Measurements from ENCODE around the gene STRIP2.
A peak's percentile ranks its signal among the peaks of the same experiment; 100 is the strongest.

STRIP2 gene

GRCh38 chr7:129423700-129424410 lies 10.4 kb upstream of the STRIP2 start:
- ATAC-seq, result peak; percentile 35; the same call in 1 of the 3 replicates
- 0 out of 2 replicates have a peak, but pooled peaks have one; percentile 25 for TF ChIP-seq ISL1 (CRISPR knock-in tag; IDR thresholded peaks at IDR 0.05)
- no peak for TF ChIP-seq BACH2 (CRISPR knock-in tag; IDR thresholded peaks at IDR 0.05; ENCODE audit: borderline replicate concordance)

- TF ChIP-seq OSR1 (CRISPR knock-in tag; IDR thresholded peaks at IDR 0.05) (no peak), ISL1 (CRISPR knock-in tag; IDR thresholded peaks at IDR 0.05) (no peak), SNAI2 (CRISPR knock-in tag; IDR thresholded peaks at IDR 0.05) (no peak), PPARA (CRISPR knock-in tag; IDR thresholded peaks at IDR 0.05; ENCODE audit: borderline replicate concordance) (no peak), ZC3H10 (CRISPR knock-in tag; IDR thresholded peaks at IDR 0.05) (no peak), ZNF565 (CRISPR knock-in tag; conservative IDR thresholded peaks at IDR 0.05; ENCODE audit: low read depth) (no peak), ESRRG (CRISPR knock-in tag; IDR thresholded peaks at IDR 0.05) (no peak), ZNF70 (CRISPR knock-in tag; IDR thresholded peaks at IDR 0.05) (no peak), ZFP30 (CRISPR knock-in tag; IDR thresholded peaks at IDR 0.05) (no peak), TOX (CRISPR knock-in tag; IDR thresholded peaks at IDR 0.05; ENCODE audit: borderline replicate concordance) (no peak), CSDC2 (CRISPR knock-in tag; IDR thresholded peaks at IDR 0.05) (no peak), CREB5 (CRISPR knock-in tag; IDR thresholded peaks at IDR 0.05; ENCODE audit: low read depth) (no peak), ZNF8 (CRISPR knock-in tag; IDR thresholded peaks at IDR 0.05) (no peak), RARB (CRISPR knock-in tag; IDR thresholded peaks at IDR 0.05) (no peak), ARNTL (CRISPR knock-in tag; IDR thresholded peaks at IDR 0.05; ENCODE audit: borderline replicate concordance, low read depth) (no peak), PATZ1 (CRISPR knock-in tag; IDR thresholded peaks at IDR 0.05; ENCODE audit: borderline replicate concordance) (no peak), GLIS3 (CRISPR knock-in tag; IDR thresholded peaks at IDR 0.05) (no peak), TSHZ2 (CRISPR knock-in tag; IDR thresholded peaks at IDR 0.05) (no peak)
- ATAC-seq, result no peak
These were observed 7.8 kb upstream of the STRIP2 start for GRCh38 chr7:129426482-129426881.

- no peak for ATAC-seq
- no peak for TF ChIP-seq CREB5 (CRISPR knock-in tag; IDR thresholded peaks at IDR 0.05; ENCODE audit: low read depth)
- no peak for TF ChIP-seq TSHZ2 (CRISPR knock-in tag; IDR thresholded peaks at IDR 0.05)
- TF ChIP-seq ZFP3 (CRISPR knock-in tag; IDR thresholded peaks at IDR 0.05), result no peak
- TF ChIP-seq ZNF8 (CRISPR knock-in tag; IDR thresholded peaks at IDR 0.05), result no peak
These were observed 6.6 kb upstream of the STRIP2 start for GRCh38 chr7:129427526-129428045.
